ENCODE data around the gene CST6.
"Not testable (repeated sequence)": the region's sequence is repeated elsewhere in the genome, so short reads cannot be mapped to it uniquely, and the experiment has no call there.

The CST6 gene

DNA sequence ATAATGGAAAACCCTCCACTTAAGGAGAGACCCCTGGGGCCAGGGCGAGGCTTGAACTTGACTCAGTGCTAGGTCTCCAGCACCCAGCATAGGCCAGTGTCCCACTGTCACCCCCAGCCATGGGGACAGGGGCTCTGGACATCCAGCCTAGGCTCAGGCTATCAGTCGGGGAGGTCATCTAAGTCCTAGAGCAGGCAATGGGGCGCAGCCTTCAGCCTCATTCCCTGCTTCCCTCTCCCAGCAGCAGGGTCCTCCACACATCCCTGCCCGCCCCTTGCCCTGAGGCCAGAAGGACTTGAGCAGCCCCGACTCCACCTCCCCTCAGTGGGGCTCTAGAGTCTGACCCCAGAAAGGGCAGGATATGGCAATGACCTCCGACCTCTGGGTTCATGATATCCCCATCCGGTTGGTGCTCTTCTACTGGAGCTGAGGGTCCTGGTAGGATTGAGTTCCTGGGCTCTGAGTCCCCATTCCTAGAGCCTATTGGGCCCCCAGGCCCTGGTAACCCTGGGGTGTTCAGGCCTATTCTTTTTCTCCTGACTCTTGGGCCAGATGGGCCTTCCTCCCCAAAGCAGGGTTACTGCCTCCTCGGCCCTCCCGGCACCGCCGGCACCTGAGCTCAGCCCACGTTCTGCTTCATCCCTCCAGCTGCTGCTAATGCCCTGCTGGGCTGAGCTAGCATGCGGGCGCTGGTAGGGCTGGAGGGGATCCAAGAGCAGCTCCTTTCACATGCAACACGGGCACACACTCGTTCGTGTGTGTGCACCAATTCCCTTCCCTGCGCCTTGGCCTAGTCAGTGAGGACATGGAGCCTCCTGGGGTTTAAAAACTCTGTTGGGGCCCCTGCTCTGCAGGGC, 4.4 kb downstream of the CST6 start:
- DNase-seq = no peak

DNA sequence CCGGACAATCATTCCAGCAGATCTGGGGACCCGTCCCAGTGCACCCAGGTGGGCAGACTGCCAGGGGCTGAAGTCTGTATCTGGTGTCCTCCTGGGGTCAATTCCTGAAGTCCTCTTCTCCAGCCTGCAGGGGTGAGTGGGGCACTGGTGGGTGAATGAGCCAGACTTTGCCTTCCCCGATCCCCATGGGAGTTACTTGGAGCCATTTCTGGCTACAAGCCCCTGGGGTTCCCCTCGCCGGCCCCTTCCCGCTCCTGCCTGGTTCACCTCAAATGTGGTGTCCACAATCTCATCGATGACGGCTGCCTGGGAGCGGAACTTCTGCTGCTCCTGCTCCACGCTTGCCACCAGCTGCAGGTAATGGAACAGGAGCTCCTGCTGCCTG, 5.0 kb downstream of the CST6 start:
- DNase-seq = no peak

DNA sequence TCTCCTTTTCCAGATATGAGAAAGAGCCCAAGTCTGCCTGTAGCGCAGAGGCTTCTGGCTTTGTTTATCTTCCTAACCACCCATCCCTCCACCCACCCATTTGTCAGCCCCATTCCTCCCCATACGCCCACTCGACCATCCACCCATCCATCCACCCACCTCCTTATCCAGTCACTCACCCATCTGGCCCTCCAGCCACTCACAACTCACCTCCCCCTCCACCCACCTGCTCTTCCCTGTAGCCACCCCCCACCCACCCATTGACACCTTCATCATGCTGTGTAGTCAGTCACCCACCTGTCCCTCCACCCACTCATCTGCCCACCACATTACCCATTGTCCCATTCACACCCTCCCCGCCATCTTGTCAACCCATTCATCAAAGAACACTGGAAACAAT, 5.5 kb downstream of the CST6 start:
- DNase-seq = no peak

DNA sequence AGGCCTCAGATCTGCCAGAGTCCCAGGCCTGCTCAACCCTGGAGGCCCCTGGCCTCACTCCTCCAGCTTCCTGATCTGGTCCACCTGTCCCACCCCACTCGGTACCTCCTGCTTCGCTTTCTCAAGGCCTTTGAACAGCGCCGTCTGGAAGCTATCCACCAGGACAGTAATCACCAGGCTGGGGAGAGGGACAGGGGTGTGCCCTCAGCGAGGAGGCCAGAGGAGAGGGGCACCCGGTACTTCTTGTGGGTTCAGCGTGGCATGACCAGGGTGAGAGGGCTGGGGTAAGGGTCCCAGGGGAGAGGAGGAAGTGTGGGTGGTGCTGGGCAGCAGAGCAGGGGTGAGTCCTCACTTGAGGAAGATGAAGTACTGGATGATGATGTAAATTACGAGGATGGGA, 8.4 kb downstream of the CST6 start:
- DNase-seq = no peak

DNA sequence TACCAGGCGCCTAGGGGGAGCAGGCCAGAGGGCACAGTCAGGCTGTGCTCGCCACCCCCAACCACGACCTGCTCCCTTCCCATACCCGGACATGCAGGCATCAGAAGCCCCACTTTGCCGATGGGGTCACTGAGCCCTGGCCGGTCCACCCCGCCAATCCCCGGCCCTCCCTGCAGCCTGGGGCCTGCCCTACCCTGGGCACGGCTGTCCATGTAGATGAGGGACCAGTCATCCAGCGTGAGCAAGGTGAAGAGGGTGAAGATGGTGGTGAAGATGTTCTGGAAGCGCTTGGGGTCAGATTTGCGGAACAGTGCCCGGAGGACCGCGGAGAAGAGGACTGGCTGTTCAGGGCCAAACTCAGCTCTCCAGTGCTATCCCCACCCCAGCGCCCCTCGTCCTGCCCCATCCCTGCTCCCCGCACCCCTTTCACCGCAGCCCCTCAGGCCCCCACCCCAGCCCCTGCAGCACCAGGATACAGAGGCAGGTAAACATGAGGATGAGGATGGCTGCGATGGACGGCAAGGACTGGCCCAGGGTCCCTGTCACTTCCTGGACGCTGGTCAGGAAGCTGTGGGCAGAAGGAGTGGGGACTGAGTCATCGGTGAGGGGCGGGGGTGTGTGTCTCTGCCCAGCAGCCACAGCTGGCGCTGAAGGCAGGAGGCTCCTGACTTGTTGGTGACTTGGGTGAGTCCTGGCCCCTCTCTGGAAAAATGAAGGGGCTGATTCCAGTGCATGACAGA, 9.0 kb downstream of the CST6 start:
- DNase-seq = no peak

DNA sequence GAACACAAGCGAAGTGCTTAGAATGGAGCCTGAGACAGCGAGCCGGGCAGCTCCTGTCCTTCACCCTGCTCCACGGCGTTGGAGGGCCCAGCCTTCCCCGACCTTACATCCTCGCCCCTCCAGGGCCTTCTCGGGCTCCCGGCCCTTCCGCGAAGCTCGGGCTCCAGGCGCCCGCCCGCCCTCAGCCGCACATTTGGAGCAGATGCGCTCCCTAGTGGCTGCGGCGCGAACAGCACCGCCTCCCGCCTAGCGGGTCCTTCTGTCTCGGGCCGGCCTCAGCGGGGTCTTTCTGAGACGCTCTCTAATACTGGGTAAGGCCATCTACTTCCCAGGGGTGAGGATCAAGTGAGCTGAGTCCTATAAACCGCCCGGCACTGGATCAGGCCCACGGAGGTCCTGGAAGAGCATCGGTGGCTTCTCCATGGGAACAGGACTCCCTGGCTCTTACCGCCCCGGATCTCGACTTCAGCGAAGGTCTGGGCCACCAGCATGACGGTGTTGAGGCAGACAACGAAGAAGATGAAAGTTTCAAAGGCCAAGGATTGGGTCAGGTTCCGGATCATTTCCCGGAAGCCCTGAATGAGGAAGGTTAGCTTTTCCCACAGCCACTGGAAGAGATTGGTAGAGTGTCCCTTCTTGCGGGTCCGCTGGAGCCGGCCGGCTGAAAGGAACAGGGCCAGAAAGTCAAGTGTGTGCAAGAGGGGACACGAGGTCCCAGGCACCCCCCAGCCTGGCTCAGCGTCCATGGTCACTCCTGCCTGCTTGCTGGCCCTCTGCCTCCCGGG, 10.8 kb downstream of the CST6 start:
- DNase-seq = peak; percentile 87

DNA sequence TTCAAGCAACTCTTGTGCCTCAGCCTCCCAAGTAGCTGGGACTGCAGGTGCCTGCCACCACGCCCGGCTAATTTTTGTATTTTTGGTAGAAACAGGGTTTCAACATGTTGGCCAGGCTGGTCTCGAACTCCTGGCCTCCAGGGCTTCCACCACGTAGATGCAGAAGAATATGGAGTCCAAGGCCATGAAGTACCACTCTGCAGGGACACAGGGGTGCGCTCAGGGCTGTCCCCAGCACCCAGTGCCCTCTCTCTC, 11.3 kb downstream of the CST6 start:
- not testable (repeated sequence) for DNase-seq

DNA sequence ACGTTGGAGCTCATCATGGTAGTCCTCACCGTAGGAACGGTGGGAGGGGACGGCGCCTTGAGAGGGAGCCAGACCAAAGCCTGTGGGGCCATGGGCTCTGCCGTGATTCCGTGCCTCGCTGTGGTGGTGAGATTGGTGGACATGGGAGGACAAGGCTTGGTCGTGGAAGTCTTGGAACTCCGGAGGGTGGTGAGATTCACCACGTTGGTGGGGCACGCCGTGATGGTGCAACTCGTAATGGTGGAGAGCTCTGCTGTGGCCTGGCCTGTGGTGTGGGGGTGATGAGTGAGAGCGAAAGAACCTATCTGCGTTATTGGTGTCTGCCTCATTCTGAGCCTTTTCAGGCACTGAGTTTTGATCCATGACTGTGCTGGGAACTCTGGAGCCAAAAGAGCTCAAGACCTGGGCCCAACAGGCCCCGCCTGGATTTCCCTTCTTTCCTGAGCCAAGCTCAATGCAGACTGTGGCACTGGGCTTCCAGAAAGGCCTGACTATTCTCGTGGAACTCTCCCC, 14.3 kb downstream of the CST6 start, which contains the start of gene CATSPER1:
TSS of gene CATSPER1 (minus strand) at position 463 of the 513 bp plus-strand sequence. CDS start at position 363, 100 bp downstream.
- DNase-seq = no peak

DNA sequence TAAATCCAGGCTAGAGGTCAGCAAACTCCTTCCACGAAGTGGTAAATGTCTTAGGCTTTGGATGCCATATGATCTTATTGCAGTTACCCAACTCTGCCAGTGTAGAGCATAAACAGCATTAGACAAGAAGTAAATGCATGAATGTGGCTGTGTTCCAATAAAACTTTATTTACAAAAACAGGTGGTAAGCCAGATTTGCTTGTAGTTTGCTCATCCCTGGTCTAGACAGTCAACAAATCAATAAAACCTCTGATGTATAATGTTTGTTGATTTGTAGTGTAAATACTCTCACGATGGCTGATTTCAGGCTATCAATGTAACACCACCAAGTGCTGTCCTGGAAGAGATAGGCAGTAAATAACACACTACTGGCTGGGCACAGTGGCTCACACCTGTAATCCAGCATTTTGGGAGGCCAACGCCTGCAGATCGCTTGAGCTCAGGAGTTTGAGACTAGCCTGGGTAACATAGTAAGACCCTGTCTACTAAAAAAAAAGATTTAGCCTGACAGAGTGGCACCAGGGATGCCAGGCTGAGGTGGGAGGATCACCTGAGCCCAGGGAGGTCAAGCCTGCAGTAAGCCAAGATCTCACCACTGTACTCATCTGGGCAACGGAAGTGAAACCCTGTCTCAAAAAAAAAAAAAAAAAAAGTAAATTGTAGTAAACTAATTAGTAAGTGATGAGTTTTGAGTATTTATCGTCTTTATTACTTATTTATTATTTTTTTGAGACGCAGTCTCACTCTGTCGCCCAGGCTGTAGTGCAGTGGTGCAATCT, 21.3 kb downstream of the CST6 start:
- no peak for DNase-seq

DNA sequence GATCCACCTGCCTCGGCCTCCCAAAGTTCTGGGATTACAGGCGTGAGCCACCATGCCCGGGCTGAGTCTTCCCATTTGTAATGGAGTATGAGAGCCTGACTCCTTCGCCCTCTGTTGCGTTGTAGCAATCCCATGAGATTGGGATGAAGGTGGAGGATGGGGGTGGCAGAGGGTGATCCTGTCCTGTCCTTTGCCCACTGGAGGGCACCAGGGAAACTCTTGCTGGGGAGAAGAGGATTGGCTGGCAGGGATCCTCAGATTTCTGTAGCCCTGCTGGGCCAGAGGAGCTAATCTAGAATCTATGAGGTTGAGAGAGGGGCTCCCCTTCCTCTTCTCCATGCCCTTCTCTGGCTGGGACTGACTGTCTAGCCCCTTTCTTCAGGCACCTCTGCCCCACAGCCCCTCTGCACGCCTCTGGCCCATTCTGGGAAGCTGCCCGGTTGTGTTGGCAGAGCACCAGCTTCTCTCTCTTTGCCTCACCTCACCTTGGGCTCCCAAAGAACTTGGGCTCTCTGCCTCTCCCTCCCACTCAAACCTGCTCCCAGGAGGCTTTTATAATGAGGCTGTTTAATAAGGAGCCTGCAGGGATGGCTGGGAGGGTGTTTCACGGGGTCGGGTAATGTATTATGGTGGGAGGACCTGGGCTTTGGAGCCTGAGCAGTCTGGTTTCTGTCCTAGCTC, 24.0 kb downstream of the CST6 start:
- no peak for DNase-seq

DNA sequence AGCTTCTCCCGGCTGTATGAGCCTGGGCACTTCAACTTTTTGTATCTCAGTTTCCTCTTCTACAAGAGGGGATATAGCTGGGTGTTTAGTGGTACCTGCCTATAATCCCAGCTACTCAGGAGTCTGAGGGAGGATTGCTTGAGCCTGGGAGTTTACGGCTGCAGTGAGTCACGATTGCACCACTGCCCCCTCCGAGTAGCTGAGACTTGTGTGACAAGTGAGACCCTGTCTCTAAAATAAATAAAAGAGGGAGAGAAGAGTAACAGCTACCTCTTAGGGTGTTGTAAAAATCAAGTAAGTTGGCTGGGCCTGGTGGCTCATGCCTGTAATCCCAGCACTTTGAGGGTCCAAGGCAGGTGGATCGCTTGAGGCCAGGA, 24.5 kb downstream of the CST6 start:
- DNase-seq = no peak

DNA sequence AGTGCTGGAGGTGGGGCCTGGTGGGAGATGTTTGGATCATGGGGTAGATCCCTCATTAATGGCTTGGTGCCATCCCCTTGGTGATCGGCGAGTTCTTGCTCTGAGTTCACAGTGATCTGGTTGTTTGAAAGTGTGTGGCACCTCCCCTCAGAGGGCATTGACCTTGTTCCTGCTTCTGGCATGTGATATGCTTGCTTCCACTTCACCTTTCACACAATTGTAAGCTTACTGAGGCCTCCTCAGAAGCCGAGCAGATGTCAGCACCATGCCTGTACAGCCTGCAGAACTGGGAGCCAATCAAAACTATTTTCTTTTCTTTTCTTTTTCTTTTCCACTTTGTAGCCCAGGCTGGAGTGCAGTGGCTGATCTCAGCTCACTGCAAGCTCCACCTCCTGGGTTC, 25.5 kb downstream of the CST6 start:
- DNase-seq = no peak

DNA sequence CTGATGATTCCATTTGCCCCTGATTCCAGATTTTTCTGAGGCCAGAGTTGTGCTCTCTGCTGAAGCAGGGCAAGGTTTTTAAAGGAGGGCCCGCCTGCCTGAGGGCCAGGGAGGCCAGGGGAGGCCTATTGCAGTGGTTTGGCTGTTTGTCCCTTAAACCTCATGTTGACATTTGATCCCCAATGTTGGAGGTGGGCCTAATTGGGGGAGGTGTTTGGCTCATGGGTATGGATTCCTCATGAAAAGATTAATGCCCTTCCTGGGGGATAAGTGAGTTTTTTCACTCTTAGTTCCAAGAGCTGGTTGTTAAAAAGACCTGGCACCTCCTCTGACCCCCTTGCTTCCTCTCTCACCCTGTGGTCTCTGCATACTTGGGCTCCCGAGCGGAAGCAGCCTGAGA, 28.0 kb downstream of the CST6 start:
- DNase-seq = no peak

DNA sequence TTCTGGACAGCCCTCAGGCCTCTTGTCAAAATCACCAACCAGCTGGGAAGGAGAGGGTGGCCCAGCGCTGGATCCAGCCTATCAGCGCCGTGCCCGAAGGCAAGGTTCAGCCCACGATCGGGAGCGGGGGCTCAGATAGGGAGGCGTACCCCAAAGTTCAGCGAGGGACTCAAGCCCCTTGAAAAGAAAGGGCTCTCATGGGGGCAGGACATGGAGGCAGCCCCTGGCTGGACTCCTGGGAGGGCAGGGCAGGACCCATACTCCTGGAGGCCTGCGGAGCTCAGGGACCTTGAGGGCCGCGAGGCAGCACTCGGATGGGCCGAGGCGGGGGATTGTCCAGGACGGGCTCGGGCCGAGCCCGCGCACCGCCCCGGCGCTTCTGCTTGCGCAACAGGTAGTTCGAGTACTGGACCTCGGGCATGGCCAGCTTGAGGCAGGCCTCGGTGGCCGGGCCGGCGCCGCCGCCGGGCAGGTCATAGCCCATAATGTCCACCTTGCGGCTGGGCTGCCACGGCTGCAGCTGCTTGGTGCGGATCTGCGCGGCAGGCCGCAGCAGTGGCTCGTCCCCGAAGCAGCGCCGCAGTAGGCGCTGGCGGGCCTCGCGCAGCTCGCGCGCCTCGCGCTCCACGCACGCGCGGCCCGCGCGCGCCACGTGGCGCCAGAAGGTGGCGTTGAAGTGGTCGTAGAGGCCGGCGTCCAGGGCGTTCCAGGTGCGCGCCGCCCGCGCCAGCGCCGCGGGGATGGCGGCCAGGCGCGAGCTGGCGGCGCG, 30.6 kb downstream of the CST6 start:
- no peak for DNase-seq

DNA sequence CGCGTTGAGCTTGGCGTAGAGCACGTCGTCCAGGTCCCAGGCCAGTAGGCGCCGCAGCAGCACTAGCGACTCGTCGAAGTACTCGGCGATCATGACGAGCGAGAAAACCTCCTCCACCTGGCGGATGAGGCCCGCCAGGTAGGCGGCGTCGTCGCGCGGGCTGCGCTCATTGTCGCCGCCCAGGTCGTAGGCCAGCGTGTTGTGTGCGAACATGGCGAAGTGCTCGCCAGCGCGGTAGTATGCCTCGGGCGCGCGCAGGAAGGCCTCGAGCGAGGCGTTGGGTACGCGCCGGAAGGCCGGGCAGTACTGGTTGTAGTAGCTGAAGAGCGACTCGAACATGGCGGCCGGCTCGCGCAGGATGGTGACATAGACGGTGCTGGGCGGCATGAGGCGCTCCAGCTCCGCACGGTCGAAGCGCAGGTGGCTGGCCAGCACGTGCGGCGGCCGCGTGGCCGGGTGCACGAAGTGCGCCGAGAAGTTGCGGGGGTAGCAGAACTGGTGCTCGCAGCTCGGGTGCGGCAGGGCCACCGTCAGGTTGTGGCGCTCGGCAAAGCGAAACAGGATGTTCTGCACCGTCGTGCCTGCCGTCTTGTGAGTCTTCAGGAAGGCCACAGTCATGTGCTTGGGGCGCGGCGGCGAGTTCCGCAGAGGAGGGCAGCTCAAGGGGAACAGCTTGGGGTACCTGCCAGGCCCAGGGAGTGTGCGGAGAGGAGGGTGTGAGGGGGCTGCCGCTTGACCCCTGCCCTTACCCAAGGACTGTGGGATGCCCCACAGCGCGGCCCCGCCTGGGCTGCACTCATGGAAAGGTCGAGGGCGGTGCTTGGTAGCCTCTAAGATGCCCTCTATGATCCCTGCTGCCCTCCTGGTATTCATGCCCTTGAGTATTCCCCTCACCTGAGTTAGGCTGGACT, 31.4 kb downstream of the CST6 start:
- no peak for DNase-seq

DNA sequence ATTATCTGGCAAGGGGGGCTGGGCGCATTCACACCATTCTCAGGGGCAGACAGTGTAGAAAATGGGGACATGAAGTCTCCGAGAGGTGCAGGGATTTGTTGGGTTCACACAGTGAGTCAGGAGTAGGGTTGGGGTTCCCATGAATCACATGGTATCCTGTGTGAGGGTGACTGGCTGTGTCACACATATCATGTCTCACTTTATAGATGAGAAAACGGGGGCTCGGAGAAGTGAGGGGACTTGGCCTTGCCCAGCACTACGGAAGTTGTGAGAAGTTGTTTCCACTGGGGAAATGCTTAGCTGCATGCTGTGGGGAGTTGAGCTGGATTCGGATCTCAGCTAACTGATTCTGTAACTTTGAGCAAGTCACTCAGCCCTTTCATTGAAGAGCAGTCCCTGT, 32.9 kb downstream of the CST6 start:
- DNase-seq = no peak

DNA sequence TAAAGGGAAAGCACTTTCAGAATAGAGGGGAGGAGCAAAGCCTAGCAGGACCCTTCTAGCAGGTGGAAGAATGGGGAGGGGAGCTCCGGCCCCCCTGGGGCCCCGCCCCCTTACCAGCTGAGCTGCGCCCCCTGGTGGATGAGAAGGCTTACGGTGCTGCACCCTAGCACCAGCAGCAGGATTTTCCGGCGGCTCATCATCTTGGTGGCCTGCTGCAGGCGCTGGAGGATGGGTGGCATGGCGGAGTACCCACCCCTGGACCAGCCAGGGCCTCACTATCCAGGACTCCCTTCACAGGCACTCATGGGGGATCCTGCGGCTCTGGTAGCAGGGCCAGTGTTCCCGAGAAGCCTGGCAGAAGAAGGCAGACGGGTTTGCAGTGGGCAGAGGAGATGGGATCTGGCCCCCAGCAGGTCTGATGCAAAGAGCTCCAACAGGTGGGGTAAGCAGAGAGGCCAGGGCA, 33.4 kb downstream of the CST6 start:
- DNase-seq = peak; percentile 84

DNA sequence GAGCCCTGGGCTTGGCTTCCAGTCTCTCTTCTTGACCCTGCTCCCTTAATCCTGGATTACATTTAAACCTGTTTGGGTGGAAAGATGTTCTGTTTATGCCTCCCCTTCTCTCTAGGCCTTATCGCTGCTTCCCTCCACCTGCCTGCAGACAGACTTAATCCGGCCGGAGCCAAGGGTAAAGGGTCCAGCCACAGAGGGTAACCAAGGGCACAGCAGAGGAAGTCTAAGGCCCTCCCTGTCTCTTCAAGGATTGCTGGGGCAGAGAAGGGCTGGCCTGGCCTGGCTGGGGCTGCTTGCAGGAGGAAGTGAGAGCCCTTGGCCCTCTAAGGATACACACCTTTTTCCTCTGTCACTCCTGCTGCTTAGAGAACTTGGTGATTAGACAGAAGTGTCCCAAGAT, 35.1 kb downstream of the CST6 start:
- no peak for DNase-seq

DNA sequence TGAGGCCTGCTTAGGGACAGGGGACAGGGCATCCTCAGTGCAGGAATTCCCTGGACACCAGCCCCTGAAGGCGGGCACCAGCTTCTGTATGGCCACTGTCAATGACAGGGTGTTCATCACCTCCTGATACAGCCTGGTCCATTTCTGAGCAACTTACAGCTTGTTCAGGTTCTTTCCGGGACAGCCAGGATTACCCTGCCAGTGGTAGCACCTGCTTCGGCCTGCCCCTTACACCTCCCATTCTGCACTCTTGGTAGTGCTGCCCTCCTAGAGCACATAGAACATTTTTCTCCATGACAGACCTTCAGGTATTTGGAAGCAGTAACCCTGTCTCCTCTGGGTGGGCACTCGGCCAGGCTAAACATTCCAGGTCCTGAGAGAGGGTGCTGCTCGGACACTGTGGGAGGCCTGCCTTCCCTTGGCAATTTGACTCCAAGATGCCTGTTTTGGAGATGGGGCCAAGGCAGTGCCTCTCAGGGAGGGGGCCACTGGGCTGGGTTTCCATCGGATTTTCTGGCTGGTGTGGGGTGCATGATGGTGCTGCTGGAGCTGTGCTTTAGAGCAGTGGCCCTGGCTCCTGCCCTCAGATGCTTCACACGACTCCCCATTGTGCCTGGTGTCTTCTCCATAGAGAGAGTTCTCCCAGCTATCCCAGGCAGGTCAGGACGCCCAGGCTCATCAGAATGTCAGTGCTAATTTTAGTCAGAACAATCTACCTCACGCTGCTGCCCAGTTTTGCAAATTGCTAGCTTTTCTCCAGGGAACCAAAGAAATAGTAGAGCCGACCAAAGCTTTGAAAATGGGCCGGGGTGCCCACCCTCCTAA, 35.9 kb downstream of the CST6 start:
- no peak for DNase-seq
